HG03280 (cell line): ENCODE results near the gene HTR7.

Experiments used
- ATAC-seq: cut with Tn5 transposase; IDR thresholded peaks from one replicate; pipeline ENCODE4 v1.9.1; 2021; ENCODE audit warnings: mild to moderate bottlenecking, moderate library complexity; ENCODE audit not compliant: unreplicated experiment

Gene HTR7

DNA sequence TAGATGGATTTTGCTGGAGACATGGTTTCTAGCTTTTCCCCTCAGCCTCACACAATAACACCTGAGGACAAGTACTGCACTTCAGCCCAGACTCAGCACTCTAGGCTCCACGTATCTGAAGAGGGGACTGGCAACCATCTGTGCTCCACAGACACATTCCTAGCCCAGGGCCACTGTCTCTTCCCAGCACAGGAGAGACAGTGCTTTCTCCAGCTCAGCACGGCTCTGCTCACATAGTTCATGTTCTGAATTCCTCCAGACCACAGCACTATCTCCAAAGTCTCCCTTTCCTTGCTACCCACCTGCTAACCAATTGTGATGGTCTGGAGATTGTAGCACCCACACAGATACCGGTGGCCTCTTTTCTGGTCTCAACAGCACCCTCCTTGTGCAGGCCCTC lies 114.5 kb downstream of the HTR7 start:
- ATAC-seq: no peak

DNA sequence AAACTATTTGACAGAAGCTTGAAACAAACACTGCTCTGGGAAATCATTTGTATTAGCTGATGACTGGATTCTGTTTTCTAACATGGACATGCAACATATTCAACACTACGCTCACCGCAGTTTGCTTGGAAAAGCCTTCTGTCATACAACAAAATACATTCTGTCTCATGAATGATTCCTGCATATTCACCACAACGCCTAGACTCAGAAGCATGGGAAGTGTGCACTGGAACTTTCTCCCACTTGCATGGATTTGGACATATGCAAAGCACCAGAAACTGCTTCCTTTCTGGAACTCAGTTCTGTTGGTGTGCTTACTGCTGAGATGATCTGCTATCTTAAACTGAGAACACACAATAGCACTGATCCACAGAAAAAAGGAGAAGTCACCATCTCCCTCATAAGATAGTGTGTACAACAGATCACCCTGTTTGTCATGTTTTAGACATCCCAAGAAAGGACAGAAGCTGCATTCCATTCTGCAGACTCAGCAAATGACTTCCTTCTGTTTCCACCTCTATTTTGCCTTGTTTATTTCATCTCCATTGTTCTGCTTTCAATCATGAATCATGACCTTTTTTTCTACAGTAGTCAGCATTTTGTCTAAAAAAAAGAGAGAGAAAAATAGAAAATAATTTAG lies 115.8 kb downstream of the HTR7 start:
- ATAC-seq: no peak

DNA sequence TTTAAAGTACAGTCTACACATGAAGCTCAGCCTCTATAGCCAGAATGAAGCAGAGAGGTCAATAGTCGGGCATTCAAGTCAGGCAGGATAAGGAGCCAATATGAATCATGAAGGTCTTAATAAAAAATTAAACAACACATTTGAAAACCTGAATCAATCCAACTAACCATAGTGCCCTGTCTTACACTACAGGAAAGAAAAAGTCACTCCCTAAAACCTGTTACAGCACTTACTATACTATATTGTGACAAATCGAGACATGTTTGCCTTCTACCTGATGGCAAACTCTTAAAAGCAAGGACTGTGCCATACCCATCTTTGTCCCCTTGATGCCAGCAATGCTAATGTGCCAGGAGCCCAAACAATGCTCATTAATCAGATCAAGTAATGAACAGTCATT lies 117.6 kb downstream of the HTR7 start:
- ATAC-seq: no peak

DNA sequence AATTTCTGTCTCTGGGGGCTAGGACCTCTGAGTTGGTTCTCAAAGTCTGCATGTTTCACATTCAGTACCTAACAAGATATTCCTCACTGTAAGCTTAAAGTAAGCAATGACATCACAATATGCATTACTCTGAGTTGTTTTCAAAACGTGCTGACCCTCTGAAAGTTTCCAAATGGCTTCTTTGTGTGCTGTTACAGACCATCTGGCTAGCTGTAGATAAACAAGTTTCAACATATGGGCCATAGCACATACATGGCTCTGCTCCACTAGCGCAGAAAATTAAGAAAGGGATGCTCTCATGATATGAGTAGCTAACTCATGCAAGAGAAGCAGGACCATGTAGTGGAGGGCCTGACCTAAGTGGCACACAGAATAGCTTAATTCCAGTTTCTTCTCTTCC lies 119.0 kb downstream of the HTR7 start:
- ATAC-seq: no peak

DNA sequence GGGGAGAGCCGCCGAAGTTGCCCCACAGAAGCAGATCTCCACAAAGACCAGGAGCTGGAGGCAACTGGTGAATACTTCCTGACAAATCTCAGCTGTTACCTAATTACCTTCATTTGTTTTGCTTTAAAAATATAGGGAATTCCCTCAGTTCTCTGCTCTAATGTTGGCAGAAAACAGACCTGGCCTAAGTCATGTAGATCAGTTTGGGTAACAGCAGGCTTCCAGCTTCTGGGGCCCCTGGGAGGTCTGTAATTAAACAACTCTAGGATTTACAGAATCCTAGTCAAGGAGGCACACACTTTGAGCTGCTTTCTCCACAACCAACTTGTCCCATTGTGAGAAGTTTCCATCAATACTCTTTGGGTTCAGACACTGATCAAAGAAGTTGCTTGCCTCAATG lies 123.4 kb downstream of the HTR7 start:
- ATAC-seq: no peak

DNA sequence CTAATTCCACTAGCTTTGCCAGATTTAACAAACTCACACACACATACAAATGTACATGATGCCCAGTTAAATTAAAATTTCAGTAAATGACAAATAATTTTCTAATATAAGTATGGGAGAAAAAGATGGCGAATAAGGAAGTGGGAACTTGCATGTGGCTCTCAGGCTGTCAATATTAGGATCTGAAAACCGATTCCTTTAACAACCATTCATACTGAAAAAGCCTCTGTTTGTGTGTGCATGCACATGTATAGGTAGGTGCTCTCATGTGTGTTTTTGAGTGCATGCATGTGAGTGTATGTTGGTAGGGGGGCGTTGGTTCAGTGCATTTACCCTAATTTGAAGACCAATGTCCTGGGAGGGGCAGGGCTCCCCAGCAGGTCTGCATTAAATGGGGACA lies 125.3 kb downstream of the HTR7 start:
- ATAC-seq: no peak

DNA sequence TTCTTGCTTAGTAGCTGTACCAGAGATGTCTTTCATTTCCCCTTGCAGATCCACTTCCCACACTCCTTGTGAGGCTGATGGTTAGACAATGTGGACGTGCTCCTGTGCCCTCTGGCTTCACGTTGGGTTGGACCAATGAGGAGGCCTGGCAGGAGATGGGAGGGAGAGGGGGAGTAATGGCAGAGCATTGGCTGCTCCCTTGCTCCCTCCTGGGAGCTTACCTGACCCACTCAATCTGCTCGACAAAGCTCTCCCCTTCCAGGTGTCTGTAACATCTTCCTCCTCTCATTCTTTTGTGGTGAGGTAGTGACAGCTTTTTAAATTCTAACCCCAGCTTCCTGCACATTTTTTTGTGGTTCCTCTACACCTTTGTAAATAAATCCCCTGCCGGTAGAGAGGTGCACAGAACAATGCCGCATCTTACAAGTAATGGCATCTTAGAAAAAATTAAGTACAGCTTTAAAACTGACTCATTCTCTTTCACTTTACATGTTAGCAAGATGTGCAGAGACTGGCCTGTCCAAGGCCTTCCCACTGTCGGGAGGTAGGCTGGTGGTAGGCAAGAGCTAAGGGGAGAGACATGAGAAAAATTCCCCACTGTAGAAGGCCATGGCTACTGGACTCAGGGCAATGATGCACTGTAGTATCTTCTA lies 134.3 kb downstream of the HTR7 start:
- no peak for ATAC-seq

DNA sequence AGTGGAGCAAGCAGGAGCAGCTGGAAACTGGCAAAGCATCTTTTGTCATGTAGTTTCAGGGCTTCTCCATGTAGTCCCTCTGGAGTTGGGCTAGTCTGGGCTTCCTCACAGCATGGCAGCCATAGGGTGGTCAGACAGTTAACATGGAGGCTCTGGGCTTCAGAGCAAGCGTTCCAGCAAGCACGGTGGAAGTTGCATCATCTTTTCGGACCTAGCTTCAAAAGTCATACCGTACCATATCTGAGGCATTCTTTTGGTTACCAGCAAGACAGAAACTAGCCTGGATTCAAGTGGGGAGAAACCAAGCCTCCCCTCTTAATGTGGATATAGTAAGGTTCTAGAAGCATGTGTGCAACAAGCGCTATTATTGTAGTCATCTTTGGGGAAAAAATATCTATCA lies 135.0 kb downstream of the HTR7 start:
- no peak for ATAC-seq

DNA sequence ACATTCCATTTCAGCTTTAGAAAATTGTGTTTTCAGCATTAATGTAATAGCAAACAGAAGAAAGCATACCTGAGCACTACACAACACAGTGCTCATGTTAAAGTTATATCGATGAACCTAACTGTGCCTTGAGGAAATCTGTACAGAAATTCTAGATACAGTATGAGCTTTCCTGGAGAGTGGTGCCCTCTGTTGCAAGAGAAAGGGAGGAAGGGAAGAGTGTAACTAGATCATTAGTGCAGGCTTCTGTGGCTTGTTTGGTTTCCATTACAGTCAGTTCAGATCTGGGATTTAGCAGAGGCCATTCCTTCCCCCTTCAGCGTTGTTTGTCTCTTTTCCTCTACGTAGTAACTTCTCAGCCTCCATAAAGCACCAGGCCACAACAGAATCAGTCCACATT lies 139.7 kb downstream of the HTR7 start:
- ATAC-seq: no peak

DNA sequence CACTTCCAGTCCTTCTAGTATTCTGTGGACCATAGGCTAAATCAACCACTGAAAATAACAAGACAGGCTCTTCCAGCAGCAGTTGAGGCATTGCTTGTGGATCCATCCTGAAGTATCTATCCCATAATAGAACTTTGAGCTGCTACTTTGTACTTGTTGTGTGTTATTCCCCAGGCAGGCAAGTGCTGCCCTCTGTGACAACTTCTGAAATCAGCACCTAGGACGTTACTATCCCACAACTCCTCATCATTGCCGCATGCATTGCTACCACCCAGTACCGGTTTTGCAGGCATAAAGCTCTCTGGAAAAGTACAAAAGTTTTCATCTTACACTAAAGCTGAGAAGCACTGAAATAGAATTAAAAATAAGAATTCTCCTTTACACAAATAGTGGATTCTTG lies 145.3 kb downstream of the HTR7 start:
- no peak for ATAC-seq

DNA sequence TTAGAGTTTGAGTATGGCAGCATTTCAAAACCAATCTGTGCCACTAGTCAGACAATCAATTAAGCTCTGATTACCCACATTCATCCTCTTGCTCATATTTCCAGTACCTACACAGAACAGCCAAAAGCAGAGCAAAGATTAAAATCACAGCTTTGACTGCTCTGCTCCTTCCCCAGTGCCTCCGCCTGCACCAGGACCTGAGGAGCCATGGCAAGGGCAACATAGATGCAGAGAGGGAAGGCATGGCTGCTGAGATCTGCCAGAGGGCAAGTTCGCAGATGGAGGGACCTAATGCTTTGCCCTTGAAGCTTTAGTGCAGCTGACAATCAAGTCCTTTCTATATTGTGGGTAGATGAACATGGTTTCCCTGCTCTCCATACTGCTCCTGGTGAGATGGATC lies 148.1 kb downstream of the HTR7 start:
- no peak for ATAC-seq

DNA sequence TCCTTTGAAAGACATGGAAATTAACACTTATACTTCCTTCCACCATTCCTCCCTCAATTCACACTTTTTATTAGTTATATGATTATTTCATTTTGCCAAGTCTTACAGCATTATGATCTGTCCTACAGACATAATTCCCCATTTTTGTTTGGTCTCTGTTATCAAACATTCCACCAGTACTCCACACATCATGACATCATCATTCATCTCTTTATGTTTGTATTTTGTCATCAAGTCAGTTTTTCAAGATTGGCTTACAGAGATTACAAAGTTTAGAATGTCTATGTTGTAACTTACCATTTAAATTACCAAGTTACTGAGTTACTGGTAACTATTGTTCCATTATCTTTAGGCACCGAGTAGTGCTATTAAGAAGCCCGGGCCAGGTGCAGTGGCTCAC lies 150.2 kb downstream of the HTR7 start:
- no peak for ATAC-seq

DNA sequence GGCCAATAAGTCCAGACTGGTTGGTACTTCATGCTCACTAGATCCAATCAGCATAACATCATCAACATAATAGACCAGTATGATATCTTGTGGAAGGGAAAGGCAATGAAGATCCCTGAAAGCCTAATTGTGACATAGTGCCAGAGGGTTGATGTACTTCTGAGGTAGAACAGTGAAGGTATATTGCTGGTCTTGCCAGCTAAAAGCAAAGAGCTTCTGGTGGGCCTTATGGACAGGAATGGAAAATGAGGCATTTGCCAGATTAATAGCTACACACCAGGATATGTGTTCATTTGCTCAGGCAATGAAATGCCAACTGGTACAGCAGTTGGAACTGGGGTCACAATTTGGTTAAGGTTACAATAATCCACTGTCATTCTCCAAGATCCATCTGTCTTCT lies 156.4 kb downstream of the HTR7 start:
- no peak for ATAC-seq

DNA sequence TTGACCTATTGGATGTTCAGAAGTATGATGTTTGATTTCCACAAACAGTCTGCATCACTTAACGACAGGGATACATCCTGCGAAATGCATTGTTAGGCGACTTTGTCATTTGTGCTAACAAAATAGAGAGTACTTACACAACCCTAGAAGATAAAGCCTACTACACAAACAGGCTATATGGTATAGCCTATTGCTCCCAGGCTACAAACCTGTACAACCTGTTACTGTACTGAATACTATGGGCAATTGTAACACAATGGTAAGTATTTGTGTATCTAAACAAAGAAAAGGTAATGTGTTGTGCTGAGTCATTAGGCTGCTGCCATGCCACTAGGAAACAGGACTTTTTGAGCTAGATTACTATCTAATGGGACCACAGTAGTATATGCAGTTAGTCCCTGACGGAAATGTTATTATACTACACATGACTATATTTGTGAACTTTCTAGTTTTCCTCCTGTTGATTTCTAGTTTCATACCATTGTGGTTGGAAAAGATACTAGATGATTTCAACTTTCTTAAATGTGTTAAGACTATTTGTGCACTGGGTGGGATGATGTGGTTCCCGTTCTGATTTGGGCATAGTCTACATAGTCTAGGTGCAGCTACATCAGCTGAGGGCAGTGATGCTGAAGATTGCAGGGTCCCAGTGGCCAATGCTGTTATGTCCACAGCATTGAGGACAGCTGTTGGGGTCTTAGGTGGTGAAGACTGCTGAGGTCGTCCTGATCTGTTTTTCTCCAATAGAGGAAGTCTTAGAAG lies 161.7 kb downstream of the HTR7 start:
- no peak for ATAC-seq
